C4-2B (cell line): ENCODE results near the gene FBXO45.
A peak's percentile ranks its signal among the peaks of the same experiment; 100 is the strongest.
"Not testable (repeated sequence)": the region's sequence is repeated elsewhere in the genome, so short reads cannot be mapped to it uniquely, and the experiment has no call there.

Source experiments
- H3K27ac ChIP-seq: fragments of 450-650 bp; 2 replicates; pipeline ENCODE4 v1.5.1; 2017
- ZFX ChIP-seq: fragments of 450-650 bp; IDR thresholded peaks from 2 replicates; pipeline ENCODE4 v1.6.1; 2017
- TF ChIP-seq, protein P1 (sequence below): fragments of 450-650 bp; conservative IDR thresholded peaks from 2 replicates; pipeline ENCODE4 v1.5.1; 2017; ENCODE audit warnings: mild to moderate bottlenecking

FBXO45 gene, protein sequence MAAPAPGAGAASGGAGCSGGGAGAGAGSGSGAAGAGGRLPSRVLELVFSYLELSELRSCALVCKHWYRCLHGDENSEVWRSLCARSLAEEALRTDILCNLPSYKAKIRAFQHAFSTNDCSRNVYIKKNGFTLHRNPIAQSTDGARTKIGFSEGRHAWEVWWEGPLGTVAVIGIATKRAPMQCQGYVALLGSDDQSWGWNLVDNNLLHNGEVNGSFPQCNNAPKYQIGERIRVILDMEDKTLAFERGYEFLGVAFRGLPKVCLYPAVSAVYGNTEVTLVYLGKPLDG

DNA sequence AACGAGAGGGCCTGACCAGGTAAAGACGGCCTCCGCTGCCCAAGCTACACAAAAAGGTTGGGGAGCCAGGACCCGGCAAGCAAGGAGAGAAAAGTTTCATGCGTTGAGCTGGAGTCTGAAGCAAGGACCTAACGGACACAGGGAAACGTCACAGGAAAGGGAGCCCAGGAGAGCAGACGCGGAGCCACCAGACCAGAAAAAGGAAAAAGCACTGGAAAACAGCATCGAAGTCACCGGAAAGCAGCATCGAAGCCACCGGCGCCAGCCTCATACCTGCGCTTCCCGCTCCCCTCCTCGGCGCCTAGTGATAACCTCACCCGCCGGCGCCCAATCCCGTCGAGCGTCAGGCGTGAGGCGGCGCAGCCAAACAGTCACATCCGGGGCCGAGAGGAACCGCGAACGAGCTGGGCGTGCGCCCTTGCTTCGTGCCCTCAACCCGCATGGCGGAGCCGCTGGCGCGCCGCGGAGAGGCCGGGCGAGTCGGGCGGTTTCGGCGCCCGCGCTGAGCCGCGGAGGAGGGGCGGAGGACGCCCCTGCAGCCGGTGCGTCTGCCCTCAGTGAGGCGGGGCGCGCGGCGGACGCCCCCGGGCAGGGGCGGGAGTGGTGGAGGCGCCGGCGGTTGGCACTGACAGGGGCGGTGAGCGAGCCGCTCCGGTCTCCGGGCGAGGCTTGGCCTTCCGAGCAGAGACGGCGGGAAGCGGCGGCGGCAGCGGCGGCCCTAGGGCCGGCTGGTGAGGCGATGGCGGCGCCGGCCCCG lies at the start of gene FBXO45, which contains the start of gene WDR53:
Gene FBXO45 (plus strand): TSS at position 415 of the 757 bp plus-strand sequence. CDS start 325 bp downstream, at position 740.
Gene WDR53 (minus strand): TSS at position 309 of the 757 bp plus-strand sequence. CDS start 7,079 bp downstream, outside the sequence.
- TF ChIP-seq ZFX = peak; percentile 88
- TF ChIP-seq, protein P1, sequence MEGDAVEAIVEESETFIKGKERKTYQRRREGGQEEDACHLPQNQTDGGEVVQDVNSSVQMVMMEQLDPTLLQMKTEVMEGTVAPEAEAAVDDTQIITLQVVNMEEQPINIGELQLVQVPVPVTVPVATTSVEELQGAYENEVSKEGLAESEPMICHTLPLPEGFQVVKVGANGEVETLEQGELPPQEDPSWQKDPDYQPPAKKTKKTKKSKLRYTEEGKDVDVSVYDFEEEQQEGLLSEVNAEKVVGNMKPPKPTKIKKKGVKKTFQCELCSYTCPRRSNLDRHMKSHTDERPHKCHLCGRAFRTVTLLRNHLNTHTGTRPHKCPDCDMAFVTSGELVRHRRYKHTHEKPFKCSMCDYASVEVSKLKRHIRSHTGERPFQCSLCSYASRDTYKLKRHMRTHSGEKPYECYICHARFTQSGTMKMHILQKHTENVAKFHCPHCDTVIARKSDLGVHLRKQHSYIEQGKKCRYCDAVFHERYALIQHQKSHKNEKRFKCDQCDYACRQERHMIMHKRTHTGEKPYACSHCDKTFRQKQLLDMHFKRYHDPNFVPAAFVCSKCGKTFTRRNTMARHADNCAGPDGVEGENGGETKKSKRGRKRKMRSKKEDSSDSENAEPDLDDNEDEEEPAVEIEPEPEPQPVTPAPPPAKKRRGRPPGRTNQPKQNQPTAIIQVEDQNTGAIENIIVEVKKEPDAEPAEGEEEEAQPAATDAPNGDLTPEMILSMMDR = no peak
- peak within 1 kb of the TSS; percentile 76 for H3K27ac ChIP-seq

DNA sequence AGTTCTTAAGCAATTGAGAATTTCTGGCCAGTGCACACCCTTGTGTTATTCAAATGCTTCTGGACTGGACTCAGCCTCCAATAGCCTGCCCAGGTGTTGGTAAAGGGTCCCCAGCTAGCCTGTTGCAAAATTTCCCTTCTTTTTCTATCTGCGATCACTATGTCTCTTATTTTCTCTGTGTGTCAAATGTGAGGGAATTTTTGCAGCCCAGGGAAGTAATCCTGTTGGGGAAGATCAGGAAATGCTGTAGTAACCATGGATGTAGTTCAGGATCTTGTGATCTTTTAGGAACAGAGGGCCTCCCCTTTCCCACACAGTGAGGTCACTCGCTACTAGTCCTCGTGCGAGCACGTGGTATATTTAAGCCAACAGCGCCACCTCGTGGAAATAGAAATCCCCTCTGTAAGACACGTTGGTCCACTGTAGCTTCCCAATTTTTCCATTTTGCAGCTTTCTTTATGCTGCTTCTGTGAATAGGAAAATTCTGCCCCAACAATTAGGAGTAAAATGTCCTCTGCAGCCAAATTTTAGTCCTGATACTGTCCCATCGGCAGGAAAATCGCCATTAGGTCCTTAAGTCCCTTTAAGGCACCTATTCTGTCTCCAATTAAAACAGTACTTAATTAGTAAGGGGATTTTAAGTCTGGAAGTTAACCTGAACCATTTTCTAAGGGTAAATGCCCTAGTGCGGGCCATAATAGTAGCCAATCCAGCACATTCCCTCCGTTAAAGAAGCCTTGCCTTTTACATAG lies 49.3 kb upstream of the FBXO45 start:
- no peak overlapping the region for H3K27ac ChIP-seq
- TF ChIP-seq, protein P1 = peak; percentile 81
- TF ChIP-seq ZFX = no peak

DNA sequence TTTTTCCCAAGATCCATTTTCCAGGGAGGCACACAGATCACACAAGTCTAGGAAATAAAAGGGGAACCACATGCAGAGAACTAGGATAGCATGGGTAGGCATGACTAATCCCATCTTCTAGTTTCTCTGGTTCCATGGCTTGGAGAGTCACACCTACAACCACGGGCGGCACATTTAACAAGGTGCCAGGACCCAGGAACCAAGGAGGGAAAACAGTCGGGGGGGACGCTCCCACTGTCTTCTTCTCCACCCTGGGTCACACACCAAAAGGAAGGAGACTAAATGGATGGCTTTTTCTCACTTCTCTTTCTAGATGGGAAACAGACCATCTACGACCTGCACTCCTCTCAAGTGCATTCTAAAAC lies 48.8 kb upstream of the FBXO45 start:
- TF ChIP-seq, protein P1 = no peak
- no peak for TF ChIP-seq ZFX
- H3K27ac ChIP-seq = no peak overlapping the region

DNA sequence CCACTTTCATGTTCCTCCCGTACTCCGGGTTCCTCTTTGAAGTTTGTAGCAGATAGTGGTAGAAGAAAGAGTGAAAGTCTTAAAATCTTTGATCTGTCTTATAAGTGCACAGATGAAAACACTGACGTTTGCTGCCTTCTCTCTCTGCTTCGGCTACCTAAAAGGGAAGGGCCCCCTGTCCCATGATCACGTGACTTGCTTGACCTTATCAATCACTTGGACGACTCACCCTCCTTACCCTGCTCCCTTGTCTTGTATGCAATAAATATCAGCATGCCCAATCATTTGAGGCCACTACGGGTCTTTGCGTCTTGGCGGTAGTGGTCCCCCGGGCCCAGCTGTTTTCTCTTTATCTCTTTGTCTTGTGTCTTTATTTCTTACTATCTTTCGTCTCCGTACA lies 47.2 kb upstream of the FBXO45 start:
- not testable (repeated sequence) for H3K27ac ChIP-seq

DNA sequence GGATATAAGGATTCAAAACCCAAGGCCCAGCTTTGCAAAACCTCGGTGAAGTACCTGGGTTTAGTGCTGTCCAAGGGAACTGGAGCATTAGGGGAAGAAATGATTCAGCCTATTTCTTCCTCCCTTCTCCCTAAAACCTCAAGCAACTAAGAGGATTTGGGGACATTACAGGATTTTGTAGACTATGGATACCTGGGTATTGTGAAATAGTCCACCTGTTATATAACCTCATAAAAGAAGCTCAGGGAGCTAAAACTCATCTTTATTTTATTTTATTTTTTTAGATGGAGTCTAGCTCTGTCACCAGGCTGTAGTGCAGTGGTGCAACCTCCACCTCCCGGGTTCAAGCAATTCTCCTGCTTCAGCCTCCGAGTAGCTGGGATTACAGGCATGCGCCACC lies 44.6 kb upstream of the FBXO45 start:
- TF ChIP-seq, protein P1 = no peak
- TF ChIP-seq ZFX = no peak
- H3K27ac ChIP-seq = no peak overlapping the region

DNA sequence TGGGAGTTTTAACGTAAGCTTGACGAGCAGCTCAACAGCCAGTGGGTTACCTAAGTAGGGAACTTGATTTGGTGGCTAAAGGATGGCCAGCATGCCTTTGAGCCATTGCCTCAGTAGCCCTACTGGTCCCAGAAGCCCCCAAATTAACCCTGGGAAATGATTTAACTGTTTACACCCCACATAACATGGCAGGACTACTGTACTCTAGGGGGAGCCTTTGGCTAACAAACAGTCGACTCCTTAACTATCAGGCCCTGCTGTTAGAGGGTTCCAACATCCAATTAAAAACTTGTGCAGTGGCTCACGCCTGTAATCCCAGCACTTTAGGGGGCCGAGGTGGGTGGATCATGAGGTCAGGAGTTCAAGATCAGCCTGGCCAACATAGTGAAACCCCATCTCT lies 43.9 kb upstream of the FBXO45 start:
- no peak overlapping the region for H3K27ac ChIP-seq
- TF ChIP-seq, protein P1 = peak; percentile 38
- no peak for TF ChIP-seq ZFX

DNA sequence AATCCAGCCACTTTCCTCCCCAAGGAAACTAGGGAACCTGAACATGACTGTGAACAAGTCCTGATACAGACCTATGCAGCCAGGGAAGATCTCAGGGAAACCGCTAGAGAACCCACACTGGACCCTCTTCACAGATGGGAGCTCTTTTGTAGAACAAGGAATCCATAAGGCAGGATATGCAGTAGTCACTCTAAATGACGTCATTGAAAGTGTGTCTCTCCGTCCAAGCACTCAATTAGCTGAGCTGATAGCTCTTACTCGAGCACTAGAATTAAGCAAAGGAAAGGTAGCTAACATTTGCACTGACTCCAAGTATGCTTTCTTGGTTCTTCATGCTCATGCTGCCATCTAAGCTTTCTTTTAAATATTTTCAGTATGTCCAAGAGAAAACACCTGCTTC lies 43.3 kb upstream of the FBXO45 start:
- TF ChIP-seq, protein P1 = no peak
- no peak for TF ChIP-seq ZFX
- H3K27ac ChIP-seq = no peak overlapping the region
